Airway epithelial cell (primary cell): ENCODE results near the gene SETD2. TPM values are rescaled to one million over a fixed set of nuclear protein-coding genes. Genes with fewer than 3 reads are reported as not detected.

Experiments used
- total RNA-seq: library from RNA; depleted of rRNA; stranded (reverse); fragments of >200 nt; gene quantifications from 2 replicates; pipeline ENCODE4 v1.2.3, GENCODE V29; 2015

Gene SETD2, protein sequence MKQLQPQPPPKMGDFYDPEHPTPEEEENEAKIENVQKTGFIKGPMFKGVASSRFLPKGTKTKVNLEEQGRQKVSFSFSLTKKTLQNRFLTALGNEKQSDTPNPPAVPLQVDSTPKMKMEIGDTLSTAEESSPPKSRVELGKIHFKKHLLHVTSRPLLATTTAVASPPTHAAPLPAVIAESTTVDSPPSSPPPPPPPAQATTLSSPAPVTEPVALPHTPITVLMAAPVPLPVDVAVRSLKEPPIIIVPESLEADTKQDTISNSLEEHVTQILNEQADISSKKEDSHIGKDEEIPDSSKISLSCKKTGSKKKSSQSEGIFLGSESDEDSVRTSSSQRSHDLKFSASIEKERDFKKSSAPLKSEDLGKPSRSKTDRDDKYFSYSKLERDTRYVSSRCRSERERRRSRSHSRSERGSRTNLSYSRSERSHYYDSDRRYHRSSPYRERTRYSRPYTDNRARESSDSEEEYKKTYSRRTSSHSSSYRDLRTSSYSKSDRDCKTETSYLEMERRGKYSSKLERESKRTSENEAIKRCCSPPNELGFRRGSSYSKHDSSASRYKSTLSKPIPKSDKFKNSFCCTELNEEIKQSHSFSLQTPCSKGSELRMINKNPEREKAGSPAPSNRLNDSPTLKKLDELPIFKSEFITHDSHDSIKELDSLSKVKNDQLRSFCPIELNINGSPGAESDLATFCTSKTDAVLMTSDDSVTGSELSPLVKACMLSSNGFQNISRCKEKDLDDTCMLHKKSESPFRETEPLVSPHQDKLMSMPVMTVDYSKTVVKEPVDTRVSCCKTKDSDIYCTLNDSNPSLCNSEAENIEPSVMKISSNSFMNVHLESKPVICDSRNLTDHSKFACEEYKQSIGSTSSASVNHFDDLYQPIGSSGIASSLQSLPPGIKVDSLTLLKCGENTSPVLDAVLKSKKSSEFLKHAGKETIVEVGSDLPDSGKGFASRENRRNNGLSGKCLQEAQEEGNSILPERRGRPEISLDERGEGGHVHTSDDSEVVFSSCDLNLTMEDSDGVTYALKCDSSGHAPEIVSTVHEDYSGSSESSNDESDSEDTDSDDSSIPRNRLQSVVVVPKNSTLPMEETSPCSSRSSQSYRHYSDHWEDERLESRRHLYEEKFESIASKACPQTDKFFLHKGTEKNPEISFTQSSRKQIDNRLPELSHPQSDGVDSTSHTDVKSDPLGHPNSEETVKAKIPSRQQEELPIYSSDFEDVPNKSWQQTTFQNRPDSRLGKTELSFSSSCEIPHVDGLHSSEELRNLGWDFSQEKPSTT (N-terminal part only)
- 16.8 and 20.4 TPM in 2 replicates for total RNA-seq

DNA sequence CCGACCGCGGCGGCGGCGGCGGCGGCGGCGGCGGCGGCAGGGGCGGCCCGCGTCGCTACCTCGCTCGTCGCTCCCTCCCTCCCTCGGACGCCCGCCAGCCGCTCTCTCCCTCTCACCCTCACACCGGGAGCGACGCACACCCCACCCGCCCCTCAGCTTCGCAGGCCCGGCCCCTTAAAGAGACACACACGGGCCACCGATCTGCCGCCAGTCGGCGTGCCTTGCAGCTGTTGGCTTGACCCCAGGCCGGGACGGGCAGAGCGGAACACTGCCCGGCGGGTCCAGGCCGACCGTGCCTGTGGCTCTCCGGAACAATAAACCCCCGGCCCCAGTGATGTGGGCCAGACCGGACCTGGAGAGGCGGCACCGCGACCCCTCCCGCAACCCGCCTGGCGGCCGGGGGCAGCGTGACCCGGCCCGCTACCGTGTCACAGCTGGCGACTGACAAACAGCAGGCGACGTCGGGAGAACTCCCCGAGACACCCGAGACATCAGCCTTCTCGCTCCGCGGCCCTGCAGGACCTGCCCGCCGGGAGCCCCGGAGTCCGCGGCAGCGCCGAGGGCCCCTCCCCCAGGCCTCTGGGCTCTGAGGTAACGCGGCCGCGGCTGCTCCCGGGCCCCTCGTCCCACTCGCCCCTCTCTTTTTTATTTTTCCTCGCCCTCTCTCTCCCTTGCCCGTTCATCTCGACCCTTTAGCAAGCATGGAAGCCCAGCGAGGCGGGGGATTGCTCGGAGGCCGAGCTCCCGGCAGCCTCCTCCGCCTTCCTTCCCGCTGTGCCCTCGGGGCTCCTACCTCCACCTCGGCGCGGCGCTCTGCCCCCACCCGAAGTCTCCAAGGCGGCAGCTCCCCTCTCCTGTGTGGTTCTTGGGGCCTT is at the start of gene SETD2:
TSS of gene SETD2 (minus strand) at position 107 of the 875 bp plus-strand sequence. CDS start 189 bp downstream, outside the sequence.

DNA sequence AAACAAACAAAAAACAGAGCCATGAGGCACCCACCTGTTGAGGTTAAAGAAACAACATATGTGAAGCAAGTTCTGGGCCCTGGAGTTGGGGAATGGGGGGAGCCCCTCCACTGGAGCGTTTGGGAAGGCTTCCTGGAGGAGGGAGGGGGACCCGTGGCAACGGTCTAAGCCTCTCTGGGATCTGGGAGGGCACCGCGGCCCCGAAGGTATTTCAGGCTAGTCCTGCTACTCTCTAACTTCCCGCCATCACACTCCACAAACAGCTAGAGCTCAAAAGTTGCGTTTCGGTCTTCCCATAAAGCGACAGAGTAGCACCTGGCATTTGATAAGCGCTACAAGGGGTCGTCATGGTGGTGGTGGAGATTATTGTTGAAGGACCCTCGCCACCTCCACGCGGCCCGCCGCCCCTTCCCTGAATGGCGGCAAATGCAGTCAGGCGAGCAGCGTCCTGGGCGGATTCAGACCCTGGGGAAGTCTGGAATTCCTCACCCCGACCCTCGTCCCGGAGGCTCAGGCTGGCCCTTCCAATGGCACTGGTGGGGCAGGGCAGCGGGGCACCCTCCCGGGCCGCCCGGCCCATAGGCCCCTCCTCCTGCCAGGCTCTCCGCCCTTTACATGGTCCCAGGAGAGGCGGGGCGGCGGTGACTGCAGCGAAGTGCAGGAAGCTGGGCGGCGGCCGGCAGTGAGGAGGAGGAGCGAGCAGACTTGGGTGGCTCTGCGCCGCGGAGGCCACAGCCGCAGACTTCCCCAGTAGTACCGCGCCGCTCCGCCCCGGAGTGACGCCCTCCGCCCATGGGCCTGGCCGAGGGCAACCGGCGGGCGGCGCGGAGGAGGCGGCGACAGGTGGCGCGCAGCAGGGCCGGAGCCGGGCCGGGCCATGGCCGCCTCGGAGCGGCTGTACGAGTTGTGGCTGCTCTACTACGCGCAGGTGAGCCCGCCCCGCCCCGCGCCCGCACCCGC is 184.6 kb downstream of the SETD2 start, which contains the start of gene NBEAL2:
TSS of gene NBEAL2 (plus strand) at position 682 of the 960 bp plus-strand sequence. CDS start at position 878, 196 bp downstream.

DNA sequence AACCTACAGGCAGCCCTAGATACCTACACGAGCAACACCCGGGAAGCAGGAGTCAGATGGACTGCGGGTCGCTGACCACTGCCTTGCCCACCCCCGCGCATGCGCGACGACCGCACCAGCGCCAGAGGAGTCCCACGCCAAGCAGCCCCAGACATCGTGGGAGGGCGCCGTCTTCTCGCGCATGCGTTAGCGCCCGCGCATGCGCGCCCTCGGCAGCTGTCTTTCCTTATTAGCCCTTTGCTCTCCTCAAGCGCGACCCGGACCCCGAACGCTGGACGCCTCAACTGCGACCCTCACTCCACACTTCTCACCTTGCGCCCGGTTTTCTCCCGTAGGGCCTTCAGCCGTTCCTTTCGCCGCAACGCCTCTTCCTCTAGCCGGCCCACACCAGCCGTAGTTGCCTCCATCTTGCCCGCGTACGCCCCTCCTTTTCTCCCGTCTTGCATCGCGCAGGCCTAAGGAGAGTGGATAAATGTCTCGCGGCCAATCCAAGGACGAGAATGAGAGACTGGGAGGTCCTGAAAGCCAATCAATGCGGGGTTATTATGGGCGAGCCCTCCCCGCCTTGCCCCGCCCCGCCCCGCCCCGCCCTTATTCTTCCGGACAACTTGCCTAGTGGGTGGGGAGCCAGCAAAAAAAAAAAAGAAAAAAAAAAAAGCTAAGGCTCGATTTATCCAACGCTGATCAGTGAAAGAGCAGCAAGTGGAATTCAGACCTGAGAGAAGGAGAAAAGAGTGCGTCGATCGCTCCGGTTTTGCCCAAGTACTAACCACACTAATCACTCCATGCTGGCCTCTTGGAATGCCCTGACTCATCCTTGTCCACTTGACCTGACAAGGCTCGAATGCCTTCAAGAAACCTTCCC is 187.4 kb downstream of the SETD2 start, which contains the start of gene CCDC12:
TSS of gene CCDC12 (minus strand) at position 420 of the 865 bp plus-strand sequence. CDS start at position 407, 13 bp downstream.

Other genes starting within 250 kb of the SETD2 start
- 43.4 and 58.6 TPM in 2 replicates for gene CCDC12, start 187.4 kb downstream of the SETD2 start, total RNA-seq
- gene NBEAL2, start 184.4 kb downstream of the SETD2 start, total RNA-seq = 102 and 112 TPM in 2 replicates
- 8.6 and 12.9 TPM in 2 replicates for gene KIF9, start 118.7 kb upstream of the SETD2 start, total RNA-seq
- gene KLHL18, start 118.8 kb upstream of the SETD2 start, total RNA-seq = 17.6 and 21.4 TPM in 2 replicates
- gene PTPN23, start 216.9 kb upstream of the SETD2 start, total RNA-seq = 29.6 and 59.0 TPM in 2 replicates